HEK293 (cell line): ENCODE measurements around the gene DNAJC17.

Experiments
- CTCF ChIA-PET: fragments of 350-600 bp; formaldehyde crosslinking; extraction: SDS; loops from one replicate; lab custom pipeline; 2021; ENCODE audit warnings: antibody characterized with exemption; lab: Yijun Ruan, JAX
- POLR2A ChIA-PET: fragments of 300-600 bp; formaldehyde crosslinking; extraction: SDS; loops from one replicate; lab custom pipeline; 2020; ENCODE audit warnings: antibody characterized with exemption, inconsistent platforms; lab: Yijun Ruan, JAX
- H3K27ac ChIP-seq: fragments of 200-500 bp; sonication (Bioruptor generic); 2 replicates; pipeline ENCODE4 v1.5.1; 2014; ENCODE audit warnings: low read depth, low read length, control low read depth, inconsistent platforms; ENCODE audit errors: extremely low read depth
- H3K36me3 ChIP-seq, 2 experiments: fragments of 200-500 bp in 1 of 2; sonication (Bioruptor generic) in 1 of 2; 1 replicate in 1 of 2; 2 replicates in 1 of 2; pipeline ENCODE4 v1.5.1; 2014 to 2017; ENCODE audit warnings: inconsistent platforms in 2 of 2, low read length in 2 of 2; ENCODE audit not compliant: control insufficient read depth in 2 of 2, insufficient read depth in 1 of 2
- H3K4me1 ChIP-seq: fragments of 200-500 bp; sonication (Bioruptor generic); 2 replicates; pipeline ENCODE4 v1.5.1; 2014; ENCODE audit warnings: mild to moderate bottlenecking, low read length, inconsistent platforms; ENCODE audit not compliant: control insufficient read depth, insufficient read depth
- H3K4me3 ChIP-seq: 2 replicates; pipeline ENCODE4 v1.5.1; 2011; ENCODE audit warnings: low read depth, mild to moderate bottlenecking, control low read depth, low read length, moderate library complexity
- H3K9me3 ChIP-seq: fragments of 200-500 bp; sonication (Bioruptor generic); 2 replicates; pipeline ENCODE4 v1.5.1; 2014; ENCODE audit warnings: low read depth, low read length, inconsistent platforms; ENCODE audit not compliant: control insufficient read depth, insufficient read depth
- BCL11A ChIP-seq: fragments of 450-650 bp; formaldehyde crosslinking; IDR thresholded peaks from 2 replicates; pipeline ENCODE4 v1.5.1; 2016; ENCODE audit warnings: low read depth, missing biosample characterization, missing genetic modification characterization
- GFI1B ChIP-seq: fragments of 450-650 bp; formaldehyde crosslinking; IDR thresholded peaks from 2 replicates; pipeline ENCODE4 v1.5.1; 2016; ENCODE audit warnings: missing biosample characterization, missing genetic modification characterization
- KLF1 ChIP-seq: fragments of 450-650 bp; formaldehyde crosslinking; IDR thresholded peaks from 2 replicates; pipeline ENCODE4 v1.5.1; 2016; ENCODE audit warnings: missing biosample characterization, missing genetic modification characterization
- KLF10 ChIP-seq: fragments of 450-650 bp; IDR thresholded peaks from 2 replicates; pipeline ENCODE4 v1.5.1; 2018; ENCODE audit warnings: missing biosample characterization, mild to moderate bottlenecking, missing genetic modification characterization
- KLF7 ChIP-seq: fragments of 450-650 bp; formaldehyde crosslinking; IDR thresholded peaks from 2 replicates; pipeline ENCODE4 v1.5.1; 2016; ENCODE audit warnings: missing biosample characterization, missing genetic modification characterization, borderline replicate concordance
- YY2 ChIP-seq: fragments of 450-650 bp; formaldehyde crosslinking; IDR thresholded peaks from 2 replicates; pipeline ENCODE4 v1.5.1; 2016; ENCODE audit warnings: missing biosample characterization, missing genetic modification characterization
- ZBTB1 ChIP-seq: fragments of 450-650 bp; formaldehyde crosslinking; IDR thresholded peaks from 2 replicates; pipeline ENCODE4 v1.5.1; 2016; ENCODE audit warnings: missing biosample characterization, missing genetic modification characterization
- ZNF132 ChIP-seq: fragments of 450-650 bp; formaldehyde crosslinking; IDR thresholded peaks from 2 replicates; pipeline ENCODE4 v1.5.1; 2017; ENCODE audit warnings: missing biosample characterization, missing genetic modification characterization, borderline replicate concordance
- ZNF248 ChIP-seq: fragments of 450-650 bp; formaldehyde crosslinking; IDR thresholded peaks from 2 replicates; pipeline ENCODE4 v1.5.1; 2017; ENCODE audit warnings: missing biosample characterization, missing genetic modification characterization
- ZNF350 ChIP-seq: fragments of 450-650 bp; formaldehyde crosslinking; IDR thresholded peaks from 2 replicates; pipeline ENCODE4 v1.5.0; 2017; ENCODE audit warnings: missing biosample characterization, mild to moderate bottlenecking, missing genetic modification characterization
- ZNF600 ChIP-seq: fragments of 450-650 bp; formaldehyde crosslinking; IDR thresholded peaks from 2 replicates; pipeline ENCODE4 v1.5.1; 2016; ENCODE audit warnings: missing biosample characterization, missing genetic modification characterization
- ZNF768 ChIP-seq: fragments of 450-650 bp; formaldehyde crosslinking; IDR thresholded peaks from 2 replicates; pipeline ENCODE4 v1.5.1; 2018; ENCODE audit warnings: missing biosample characterization, mild to moderate bottlenecking, missing genetic modification characterization
- TF ChIP-seq, protein P1 (sequence below): fragments of 450-650 bp; formaldehyde crosslinking; IDR thresholded peaks from 2 replicates; pipeline ENCODE4 v1.5.1; 2016; ENCODE audit warnings: missing biosample characterization, missing genetic modification characterization
- TF ChIP-seq, protein P2 (sequence below): fragments of 450-650 bp; formaldehyde crosslinking; IDR thresholded peaks from 2 replicates; pipeline ENCODE4 v1.5.0; 2017; ENCODE audit warnings: missing biosample characterization, missing genetic modification characterization, borderline replicate concordance
- TF ChIP-seq, protein P3 (sequence below): fragments of 450-650 bp; formaldehyde crosslinking; IDR thresholded peaks from 2 replicates; pipeline ENCODE4 v1.5.1; 2016; ENCODE audit warnings: missing biosample characterization, missing genetic modification characterization
- TF ChIP-seq, protein P4 (sequence below): IDR thresholded peaks from 2 replicates; pipeline ENCODE4 v1.6.1; 2011; ENCODE audit warnings: mild to moderate bottlenecking, low read depth, low read length, borderline replicate concordance
- TF ChIP-seq, protein P5 (sequence below): fragments of 450-650 bp; formaldehyde crosslinking; conservative IDR thresholded peaks from 2 replicates; pipeline ENCODE4 v1.5.1; 2016; ENCODE audit warnings: low read depth, missing biosample characterization, missing genetic modification characterization

DNAJC17 gene

DNA sequence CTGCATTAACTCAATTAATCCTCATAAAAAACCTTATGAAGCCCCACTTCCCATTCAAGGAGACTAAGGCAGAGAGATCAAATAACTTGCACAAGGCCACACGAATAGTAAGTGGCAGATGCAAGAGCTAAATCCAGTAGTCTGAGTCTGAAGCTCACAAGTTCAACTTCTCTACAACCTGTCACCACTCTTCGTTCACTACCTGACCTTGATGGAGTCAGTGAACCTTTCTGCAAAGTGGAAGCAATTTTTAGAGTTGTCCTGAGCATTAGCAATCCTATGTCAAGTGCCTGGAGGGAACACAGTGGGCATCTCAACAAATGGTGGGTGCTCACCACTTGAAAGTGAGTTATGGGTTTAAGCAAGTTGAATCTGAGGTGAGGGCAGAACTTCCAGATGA lies 34.5 kb upstream of the DNAJC17 start:
- Histone ChIP-seq H3K4me3 (no peak overlapping the region), H3K9me3 (no peaks in the 10 kb centered on the region), H3K27ac (no peak overlapping the region), H3K36me3 (no peaks in the 10 kb centered on the region), H3K4me1 (no peaks in the 10 kb centered on the region; the same call in 1 of the 2 replicates)
- TF ChIP-seq KLF7 (tag by site-specific recombination), result no peak
- TF ChIP-seq, protein P1, sequence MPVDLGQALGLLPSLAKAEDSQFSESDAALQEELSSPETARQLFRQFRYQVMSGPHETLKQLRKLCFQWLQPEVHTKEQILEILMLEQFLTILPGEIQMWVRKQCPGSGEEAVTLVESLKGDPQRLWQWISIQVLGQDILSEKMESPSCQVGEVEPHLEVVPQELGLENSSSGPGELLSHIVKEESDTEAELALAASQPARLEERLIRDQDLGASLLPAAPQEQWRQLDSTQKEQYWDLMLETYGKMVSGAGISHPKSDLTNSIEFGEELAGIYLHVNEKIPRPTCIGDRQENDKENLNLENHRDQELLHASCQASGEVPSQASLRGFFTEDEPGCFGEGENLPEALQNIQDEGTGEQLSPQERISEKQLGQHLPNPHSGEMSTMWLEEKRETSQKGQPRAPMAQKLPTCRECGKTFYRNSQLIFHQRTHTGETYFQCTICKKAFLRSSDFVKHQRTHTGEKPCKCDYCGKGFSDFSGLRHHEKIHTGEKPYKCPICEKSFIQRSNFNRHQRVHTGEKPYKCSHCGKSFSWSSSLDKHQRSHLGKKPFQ (tag by site-specific recombination), result no peak
- no peak for TF ChIP-seq ZNF600 (tag by site-specific recombination)
- POLR2A ChIA-PET, result no interaction called here
- CTCF ChIA-PET, result no interaction called here

DNA sequence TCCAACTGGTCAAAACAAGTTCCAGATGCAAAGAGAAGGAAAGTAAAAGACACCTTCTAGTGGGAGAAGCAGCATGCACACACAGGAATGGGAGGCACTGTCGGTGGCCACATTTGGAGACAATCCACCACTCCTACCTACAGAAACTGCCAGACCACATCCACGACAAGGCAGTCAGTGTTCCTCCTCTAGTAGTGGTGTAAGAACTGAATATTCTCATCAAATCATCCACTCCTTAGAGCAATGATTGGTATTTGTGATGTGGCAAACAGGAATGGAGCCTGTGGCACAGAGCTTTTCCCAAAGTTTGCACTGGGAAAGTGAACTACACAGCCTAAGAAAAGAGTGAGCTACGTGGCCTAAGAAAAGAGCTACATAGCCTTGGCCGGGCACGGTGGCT lies 31.5 kb upstream of the DNAJC17 start:
- TF ChIP-seq, protein P2, sequence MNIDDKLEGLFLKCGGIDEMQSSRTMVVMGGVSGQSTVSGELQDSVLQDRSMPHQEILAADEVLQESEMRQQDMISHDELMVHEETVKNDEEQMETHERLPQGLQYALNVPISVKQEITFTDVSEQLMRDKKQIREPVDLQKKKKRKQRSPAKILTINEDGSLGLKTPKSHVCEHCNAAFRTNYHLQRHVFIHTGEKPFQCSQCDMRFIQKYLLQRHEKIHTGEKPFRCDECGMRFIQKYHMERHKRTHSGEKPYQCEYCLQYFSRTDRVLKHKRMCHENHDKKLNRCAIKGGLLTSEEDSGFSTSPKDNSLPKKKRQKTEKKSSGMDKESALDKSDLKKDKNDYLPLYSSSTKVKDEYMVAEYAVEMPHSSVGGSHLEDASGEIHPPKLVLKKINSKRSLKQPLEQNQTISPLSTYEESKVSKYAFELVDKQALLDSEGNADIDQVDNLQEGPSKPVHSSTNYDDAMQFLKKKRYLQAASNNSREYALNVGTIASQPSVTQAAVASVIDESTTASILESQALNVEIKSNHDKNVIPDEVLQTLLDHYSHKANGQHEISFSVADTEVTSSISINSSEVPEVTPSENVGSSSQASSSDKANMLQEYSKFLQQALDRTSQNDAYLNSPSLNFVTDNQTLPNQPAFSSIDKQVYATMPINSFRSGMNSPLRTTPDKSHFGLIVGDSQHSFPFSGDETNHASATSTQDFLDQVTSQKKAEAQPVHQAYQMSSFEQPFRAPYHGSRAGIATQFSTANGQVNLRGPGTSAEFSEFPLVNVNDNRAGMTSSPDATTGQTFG (tag by site-specific recombination), result no peak
- TF ChIP-seq ZNF248 (tag by site-specific recombination) (no peak), BCL11A (tag by site-specific recombination) (no peak), ZNF132 (tag by site-specific recombination) (no peak), KLF10 (no peak), KLF1 (tag by site-specific recombination) (no peak), ZNF768 (tag by site-specific recombination) (no peak), ZBTB1 (no peak), GFI1B (no peak), ZNF350 (no peak), YY2 (tag by site-specific recombination) (no peak), ZNF600 (tag by site-specific recombination) (no peak)
- TF ChIP-seq, protein P3, sequence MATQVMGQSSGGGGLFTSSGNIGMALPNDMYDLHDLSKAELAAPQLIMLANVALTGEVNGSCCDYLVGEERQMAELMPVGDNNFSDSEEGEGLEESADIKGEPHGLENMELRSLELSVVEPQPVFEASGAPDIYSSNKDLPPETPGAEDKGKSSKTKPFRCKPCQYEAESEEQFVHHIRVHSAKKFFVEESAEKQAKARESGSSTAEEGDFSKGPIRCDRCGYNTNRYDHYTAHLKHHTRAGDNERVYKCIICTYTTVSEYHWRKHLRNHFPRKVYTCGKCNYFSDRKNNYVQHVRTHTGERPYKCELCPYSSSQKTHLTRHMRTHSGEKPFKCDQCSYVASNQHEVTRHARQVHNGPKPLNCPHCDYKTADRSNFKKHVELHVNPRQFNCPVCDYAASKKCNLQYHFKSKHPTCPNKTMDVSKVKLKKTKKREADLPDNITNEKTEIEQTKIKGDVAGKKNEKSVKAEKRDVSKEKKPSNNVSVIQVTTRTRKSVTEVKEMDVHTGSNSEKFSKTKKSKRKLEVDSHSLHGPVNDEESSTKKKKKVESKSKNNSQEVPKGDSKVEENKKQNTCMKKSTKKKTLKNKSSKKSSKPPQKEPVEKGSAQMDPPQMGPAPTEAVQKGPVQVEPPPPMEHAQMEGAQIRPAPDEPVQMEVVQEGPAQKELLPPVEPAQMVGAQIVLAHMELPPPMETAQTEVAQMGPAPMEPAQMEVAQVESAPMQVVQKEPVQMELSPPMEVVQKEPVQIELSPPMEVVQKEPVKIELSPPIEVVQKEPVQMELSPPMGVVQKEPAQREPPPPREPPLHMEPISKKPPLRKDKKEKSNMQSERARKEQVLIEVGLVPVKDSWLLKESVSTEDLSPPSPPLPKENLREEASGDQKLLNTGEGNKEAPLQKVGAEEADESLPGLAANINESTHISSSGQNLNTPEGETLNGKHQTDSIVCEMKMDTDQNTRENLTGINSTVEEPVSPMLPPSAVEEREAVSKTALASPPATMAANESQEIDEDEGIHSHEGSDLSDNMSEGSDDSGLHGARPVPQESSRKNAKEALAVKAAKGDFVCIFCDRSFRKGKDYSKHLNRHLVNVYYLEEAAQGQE, result no peak
- TF ChIP-seq, protein P4, sequence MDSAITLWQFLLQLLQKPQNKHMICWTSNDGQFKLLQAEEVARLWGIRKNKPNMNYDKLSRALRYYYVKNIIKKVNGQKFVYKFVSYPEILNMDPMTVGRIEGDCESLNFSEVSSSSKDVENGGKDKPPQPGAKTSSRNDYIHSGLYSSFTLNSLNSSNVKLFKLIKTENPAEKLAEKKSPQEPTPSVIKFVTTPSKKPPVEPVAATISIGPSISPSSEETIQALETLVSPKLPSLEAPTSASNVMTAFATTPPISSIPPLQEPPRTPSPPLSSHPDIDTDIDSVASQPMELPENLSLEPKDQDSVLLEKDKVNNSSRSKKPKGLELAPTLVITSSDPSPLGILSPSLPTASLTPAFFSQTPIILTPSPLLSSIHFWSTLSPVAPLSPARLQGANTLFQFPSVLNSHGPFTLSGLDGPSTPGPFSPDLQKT, result no peak
- TF ChIP-seq, protein P5, sequence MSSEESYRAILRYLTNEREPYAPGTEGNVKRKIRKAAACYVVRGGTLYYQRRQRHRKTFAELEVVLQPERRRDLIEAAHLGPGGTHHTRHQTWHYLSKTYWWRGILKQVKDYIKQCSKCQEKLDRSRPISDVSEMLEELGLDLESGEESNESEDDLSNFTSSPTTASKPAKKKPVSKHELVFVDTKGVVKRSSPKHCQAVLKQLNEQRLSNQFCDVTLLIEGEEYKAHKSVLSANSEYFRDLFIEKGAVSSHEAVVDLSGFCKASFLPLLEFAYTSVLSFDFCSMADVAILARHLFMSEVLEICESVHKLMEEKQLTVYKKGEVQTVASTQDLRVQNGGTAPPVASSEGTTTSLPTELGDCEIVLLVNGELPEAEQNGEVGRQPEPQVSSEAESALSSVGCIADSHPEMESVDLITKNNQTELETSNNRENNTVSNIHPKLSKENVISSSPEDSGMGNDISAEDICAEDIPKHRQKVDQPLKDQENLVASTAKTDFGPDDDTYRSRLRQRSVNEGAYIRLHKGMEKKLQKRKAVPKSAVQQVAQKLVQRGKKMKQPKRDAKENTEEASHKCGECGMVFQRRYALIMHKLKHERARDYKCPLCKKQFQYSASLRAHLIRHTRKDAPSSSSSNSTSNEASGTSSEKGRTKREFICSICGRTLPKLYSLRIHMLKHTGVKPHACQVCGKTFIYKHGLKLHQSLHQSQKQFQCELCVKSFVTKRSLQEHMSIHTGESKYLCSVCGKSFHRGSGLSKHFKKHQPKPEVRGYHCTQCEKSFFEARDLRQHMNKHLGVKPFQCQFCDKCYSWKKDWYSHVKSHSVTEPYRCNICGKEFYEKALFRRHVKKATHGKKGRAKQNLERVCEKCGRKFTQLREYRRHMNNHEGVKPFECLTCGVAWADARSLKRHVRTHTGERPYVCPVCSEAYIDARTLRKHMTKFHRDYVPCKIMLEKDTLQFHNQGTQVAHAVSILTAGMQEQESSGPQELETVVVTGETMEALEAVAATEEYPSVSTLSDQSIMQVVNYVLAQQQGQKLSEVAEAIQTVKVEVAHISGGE (tag by site-specific recombination), result no peak
- TF ChIP-seq, protein P1 (tag by site-specific recombination), result no peak
- H3K4me1 ChIP-seq, result no peaks in the 10 kb centered on the region
- H3K36me3 ChIP-seq, result no peaks in the 10 kb centered on the region
- H3K9me3 ChIP-seq, result no peaks in the 10 kb centered on the region
- H3K27ac ChIP-seq, result no peak overlapping the region
- ChIA-PET CTCF (interaction anchor here (0.6 to 1.3 kb wide), 4 partner anchors 19 to 752 kb away, joined by 3 read pairs; no protein-coding TSS in a partner anchor), POLR2A (interaction anchor here (1.2 kb wide), 1 partner anchor 92 kb away, joined by 4 read pairs; no protein-coding TSS in a partner anchor)
- no peak overlapping the region for H3K4me3 ChIP-seq
